SIG-M5 treated with dmso at 0.1 percent for 504 hours (cell line): ENCODE data around the gene ANKZF1.
"Not testable (repeated sequence)": the region's sequence is repeated elsewhere in the genome, so short reads cannot be mapped to it uniquely, and the experiment has no call there.

ENCODE experiments used
- DNase-seq: peaks from one replicate; lab custom pipeline; 2025; ENCODE audit not compliant: unreplicated experiment; lab: John Stamatoyannopoulos, UW

The ANKZF1 gene

GRCh38 chr2:219253753-219254589, 24.4 kb downstream of the ANKZF1 start, which contains the start of gene TUBA4A:
Gene TUBA4A, minus strand, starts transcription at chr2:219253918. Its CDS starts 60 bp downstream, at chr2:219253858.
- DNase-seq, result peak; percentile 53

DNA sequence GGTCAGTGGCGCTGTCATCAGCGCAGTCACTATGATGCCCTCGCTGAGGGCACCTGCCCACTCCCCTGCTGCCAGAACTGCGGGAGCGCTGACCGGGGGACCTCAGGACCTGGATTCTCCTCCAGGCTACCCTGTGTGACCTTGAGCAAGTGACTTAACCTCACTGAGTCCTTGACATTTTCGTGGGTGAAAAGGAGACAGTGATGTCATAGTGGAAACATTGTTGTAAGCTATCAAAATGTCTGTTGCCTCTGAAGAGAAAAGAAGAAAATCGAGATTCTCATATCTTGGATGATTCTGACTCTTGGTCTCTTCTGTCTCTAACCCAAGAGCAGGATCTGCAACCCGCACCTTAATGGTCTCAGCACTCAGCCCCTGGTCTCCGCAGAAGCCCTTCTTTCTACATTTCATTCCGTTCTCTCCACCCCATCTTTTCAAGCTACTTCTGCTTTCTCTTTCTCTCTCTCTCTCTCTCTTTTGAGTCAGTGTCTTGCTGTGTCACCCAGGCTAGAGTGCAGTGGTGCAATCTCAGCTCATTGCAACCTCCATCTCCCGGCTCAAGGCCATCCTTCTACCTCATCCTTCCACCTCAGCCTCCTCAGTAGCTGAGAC, 25.1 kb downstream of the ANKZF1 start:
- DNase-seq, result peak; percentile 90

DNA sequence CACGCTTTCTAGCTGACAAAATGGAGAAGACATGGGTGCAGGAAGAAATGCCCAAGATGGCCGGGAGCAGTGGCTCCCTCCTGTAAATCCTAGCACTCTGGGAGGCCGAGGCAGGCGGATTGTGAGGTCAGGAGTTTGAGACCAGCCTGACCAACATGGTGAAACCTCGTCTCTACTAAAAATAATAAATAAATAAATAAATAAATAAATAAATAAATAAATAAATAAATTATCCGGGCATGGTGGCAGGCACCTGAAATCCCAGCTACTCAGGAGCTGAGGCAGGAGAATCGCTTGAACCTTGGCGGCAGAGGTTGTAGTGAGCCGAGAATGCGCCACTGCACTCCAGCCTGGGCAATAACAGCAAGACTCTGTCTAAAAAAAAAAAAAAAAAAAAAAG, 29.3 kb downstream of the ANKZF1 start:
- not testable (repeated sequence) for DNase-seq

DNA sequence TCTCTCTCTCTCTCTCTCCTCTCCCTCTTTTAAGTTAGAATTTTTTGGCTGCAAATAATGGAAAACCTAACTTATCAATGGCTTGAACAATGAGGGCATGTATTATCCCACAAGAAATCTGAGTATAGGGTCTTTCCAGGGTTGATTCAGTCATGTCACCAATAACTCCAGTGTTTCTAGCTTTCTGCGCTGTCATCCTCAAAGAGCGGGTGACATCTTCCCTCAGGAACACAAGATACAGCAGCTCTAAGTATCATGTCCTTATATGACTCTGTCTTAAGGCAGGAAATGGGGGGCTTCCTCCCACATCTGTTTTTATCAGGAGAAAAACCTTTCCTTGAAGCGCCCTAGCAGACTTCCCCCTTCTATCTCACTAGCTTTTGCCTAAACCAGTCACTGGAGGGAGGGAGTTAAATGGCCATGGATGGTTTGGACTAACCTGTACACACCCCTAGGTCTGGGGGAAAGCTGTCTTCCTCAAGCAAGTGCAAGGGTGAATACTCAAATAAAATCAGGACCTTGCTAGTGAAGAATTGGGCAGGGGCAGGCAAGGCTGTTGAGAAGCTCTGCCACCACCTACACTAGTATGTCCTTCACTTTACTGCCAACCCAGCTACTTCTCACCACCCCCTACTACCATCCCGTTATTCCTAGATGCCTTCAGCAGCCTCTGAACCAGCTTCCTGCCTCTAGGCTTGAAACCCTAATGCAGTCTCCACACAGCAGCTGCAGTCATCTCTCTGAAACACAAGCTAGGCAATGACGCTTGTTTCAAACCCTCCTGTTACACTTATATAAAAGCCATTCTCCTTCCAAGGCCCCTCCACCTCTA, 31.6 kb downstream of the ANKZF1 start:
- DNase-seq, result no peak

DNA sequence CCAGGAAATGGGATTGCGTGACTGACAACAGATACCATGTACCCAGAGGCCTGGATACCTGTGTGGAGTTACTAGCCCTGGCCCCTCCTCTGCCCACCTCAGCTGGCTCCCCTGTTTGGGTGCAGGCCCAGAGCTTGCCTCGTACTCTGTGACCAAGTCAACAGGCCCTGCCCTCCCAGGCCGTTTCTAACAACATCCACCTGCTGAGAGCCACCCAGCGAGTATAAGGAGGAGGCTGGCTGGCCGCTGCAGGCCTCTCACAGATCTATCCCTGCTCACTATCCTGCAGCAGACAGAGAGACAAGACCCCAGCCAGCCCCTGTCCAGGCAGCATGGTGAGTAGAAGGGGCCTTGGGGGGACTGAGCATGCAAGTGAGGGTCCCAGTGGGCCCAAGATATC, 36.6 kb downstream of the ANKZF1 start:
- DNase-seq, result no peak

DNA sequence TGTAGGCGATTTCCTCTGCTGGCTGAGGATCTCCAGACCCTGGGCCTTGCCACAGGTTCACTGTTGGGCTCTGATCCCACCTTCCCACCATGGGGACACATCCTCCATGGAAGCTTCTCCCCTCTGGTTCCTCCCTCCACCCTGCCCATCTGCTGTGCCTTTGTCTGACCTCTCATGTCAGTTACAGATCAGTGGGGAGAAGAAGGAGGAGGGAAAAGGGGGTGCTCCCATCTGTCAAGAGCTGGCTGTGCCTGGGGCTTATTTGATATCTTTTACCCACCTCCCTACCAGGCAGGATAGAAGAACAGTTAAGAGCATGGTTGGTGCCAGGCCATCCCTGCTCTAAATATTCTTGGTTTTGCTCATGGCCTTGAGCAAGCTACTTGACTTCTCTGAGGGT, 37.3 kb downstream of the ANKZF1 start:
- no peak for DNase-seq

DNA sequence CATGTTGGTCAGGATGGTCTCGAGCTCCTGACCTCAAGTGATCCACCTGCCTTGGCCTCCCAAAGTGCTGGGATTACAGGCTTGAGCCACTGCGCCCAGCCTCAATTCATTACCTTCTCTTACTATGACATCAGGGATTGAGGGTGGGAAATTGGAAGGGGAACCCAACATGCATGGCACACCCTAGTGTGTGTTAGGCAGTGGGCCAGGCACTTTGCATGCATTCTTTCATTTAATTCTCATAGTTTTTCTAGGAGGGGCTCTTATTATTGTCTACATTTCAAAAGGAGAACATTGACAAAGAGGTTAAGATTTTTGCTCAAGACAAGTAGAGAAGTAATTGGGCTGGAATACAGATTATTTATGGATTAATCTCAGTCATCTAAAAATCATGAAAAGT, 38.7 kb downstream of the ANKZF1 start:
- DNase-seq, result no peak

DNA sequence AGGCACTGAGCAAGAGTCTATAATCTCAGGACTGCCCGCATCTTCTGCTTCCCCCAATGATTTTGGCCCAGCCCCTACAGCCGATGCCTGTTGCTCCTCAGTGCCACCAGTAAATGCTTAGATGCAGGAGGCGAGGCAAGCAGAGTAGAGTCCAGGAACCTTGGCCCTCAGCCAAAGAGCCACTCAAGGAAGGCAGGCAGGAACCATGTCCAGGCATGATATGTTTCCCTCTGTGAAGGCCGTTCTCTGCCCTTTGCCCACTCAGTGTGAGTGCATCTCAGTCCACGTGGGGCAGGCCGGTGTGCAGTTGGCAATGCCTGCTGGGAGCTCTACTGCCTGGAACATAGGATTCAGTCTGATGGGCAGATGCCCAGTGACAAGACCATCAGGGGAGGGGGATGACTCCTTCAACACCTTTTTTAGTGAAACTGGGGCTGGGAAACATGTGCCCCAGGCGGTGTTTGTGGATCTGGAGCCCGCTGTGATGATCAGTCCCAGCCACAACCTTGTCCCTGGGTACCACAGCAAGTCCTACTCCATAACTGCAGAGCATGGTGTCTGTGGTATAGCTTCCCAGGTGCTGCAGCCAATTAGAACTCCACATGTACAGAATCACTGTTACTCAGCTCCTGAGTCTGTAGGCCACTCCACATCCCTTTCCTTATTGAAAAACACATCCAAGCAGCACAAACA, 39.9 kb downstream of the ANKZF1 start:
- no peak for DNase-seq

GRCh38 chr2:219270055-219270372, 40.4 kb downstream of the ANKZF1 start:
- no peak for DNase-seq

DNA sequence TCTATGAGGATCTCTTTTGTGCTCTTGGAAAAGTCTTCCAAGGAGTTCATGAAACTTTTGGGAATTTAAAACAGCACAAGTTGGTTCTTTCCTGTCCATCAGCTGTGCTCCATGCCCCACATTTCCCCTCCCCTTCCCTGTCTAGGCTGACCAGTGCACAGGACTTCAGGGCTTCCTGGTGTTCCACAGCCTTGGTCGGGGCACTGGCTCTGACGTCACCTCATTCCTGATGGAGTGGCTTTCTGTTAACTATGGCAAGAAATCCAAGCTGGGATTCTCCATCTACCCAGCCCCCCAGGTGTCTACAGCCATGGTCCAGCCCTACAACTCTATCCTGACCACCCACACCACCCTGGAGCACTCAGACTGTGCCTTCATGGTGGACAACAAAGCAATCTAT, 41.4 kb downstream of the ANKZF1 start:
- DNase-seq, result no peak

GRCh38 chr2:219272356-219272755, 42.8 kb downstream of the ANKZF1 start:
- no peak for DNase-seq

- DNase-seq, result no peak
These were observed 43.4 kb downstream of the ANKZF1 start for GRCh38 chr2:219272995-219273394.

- no peak for DNase-seq
These were observed 44.3 kb downstream of the ANKZF1 start for GRCh38 chr2:219273937-219274336.

DNA sequence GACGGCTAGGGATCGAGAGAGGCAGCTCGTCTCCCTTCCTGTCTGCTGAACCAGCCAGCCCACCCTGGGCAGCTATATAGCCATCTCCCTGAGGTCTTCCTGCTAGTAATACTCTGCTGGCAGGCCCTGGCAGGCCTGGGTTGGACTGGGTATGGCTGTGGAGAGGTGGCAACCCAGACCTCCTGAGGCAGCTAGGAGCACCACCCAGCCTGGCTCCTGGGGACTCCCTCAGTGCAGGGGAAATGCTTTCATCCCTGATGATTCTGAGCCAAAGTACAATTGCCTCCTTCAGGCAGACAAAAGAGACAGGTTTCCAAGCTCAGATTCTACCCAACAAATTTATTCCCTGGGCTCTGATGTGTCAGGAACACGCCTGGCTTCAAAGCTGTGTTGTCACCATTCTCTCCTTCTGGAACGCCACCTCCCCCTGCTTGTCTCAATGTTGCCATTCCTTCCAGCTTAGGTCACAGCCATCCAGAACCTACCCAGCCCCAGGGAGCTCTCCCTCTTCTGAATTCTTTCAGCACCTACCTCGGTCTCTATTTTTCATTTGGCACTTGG, 44.8 kb downstream of the ANKZF1 start:
- no peak for DNase-seq

- DNase-seq, result peak; percentile 70
These were observed 48.4 kb downstream of the ANKZF1 start for GRCh38 chr2:219277703-219278654.

GRCh38 chr2:219278655-219279150, 49.1 kb downstream of the ANKZF1 start:
- no peak for DNase-seq

DNA sequence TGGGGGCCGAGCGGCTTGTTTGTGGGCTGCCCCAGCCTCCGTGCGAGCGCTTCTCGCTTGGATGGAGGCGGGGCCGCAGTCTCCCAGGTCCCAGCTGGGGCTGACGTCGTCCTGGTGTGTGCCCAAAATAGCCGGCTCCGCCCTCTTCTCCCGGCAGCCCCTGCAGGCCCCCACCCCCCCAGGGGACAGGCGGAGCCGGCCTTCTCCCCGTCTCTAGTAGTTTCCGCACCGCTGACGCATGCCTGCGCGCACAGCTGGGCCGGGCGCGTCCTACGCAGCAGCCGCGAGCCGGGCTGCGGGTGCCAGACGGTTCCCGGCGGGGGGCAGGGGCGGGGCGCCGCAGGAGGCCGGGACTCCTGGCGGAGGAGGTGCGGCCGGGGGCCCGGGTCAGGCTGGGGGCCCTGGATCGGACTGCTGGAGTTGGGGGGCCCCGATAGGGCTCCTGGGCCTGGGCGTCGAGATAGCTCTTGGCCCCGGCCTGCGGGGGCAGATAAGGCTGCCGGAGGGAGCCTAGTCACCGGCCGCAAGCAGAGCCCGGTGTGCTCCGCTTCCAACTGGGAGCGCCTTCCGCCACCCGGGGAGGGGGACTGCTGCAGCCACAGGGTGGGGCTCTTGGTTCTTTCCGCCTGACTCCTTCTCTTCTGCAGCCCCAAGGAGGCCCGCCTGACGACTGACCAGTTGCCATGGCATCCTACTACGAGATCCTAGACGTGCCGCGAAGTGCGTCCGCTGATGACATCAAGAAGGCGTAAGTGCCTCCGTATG, 49.7 kb downstream of the ANKZF1 start, which contains the start of gene DNAJB2:
Gene DNAJB2 (plus strand): TSS at position 216 of the 765 bp plus-strand sequence. CDS start 468 bp downstream, at position 684.
- DNase-seq, result peak; percentile 99

DNA sequence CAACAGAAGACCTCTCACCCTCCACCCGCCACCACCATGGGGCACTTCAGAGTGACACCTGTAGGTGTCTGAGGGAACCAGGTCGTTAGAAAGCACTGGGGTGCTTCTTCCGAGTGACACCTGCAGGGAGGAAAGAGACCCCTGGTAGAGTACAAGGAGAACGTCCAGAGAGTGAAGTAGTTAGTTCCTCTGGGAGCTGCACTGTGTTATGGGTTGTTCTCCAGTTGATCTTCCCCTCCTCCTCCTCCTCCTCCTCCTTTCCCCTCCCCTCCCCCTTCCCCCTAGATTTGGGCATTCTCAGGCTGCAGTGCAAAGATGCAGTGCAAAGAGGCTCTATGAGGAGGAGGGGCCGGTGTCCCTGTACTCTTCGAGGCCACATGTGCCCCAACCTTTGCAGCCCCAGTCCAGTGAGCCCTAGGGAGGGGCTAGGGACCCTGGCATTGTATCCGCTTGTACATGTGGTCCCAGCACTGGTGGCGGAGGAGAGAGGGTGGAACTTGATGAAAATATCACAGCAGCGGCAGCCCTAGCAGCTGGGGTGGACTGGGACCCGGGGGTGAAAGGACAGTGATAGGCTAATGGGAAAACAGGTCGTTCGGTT, 50.4 kb downstream of the ANKZF1 start:
- DNase-seq, result no peak
